Esophagus squamous epithelium (tissue), 5 donors: Measurements from ENCODE around the gene UTP20. TPM values are rescaled to one million over a fixed set of nuclear protein-coding genes. Genes with fewer than 3 reads are reported as not detected.

Experiments used
- DNase-seq: peaks from one replicate; lab custom pipeline; 2025; lab: John Stamatoyannopoulos, UW
- H3K27ac ChIP-seq, 4 donors: fragments of 200-600 bp; sonication (generic); one replicate each; pipeline ENCODE4 v1.5.1; 2016 to 2019; ENCODE audit warnings: mild to moderate bottlenecking in 1 of 4
- H3K27me3 ChIP-seq, 4 donors: fragments of 200-600 bp; sonication (generic); 1 replicate in 3 of 4; 2 replicates in 1 of 4; pipeline versions ENCODE4 v1.5.1 to v1.6.0; 2017 to 2021; ENCODE audit warnings: antibody characterized with exemption in 1 of 4
- H3K36me3 ChIP-seq, 3 donors: fragments of 200-600 bp; sonication (generic); one replicate each; pipeline ENCODE4 v1.5.1; 2016 to 2019
- H3K4me1 ChIP-seq, 3 donors: fragments of 200-600 bp; sonication (generic); one replicate each; pipeline ENCODE4 v1.5.1; 2017 to 2019
- H3K4me3 ChIP-seq, 4 donors: fragments of 200-600 bp; sonication (generic); 1 replicate in 3 of 4; 2 replicates in 1 of 4; pipeline ENCODE4 v1.5.1; 2016 to 2019; ENCODE audit warnings: mild to moderate bottlenecking in 2 of 4, moderate library complexity in 1 of 4
- H3K9me3 ChIP-seq, 3 donors: fragments of 200-600 bp; sonication (generic); one replicate each; pipeline ENCODE4 v1.5.1; 2016 to 2019
- CTCF ChIP-seq, 6 experiments: fragments of 450-650 bp in 4 of 6; fragments of 200-600 bp in 2 of 6; sonication (generic) in 2 of 6; IDR thresholded peaks; one replicate each; pipeline ENCODE4 v1.5.1; 2016 to 2019; ENCODE audit warnings: antibody characterized with exemption in 6 of 6, mild to moderate bottlenecking in 4 of 6, moderate library complexity in 4 of 6
- POLR2A ChIP-seq, 4 donors: fragments of 450-650 bp; IDR thresholded peaks; one replicate each; pipeline ENCODE4 v1.6.1; 2017; ENCODE audit warnings: antibody characterized with exemption in 4 of 4, mild to moderate bottlenecking in 4 of 4, moderate library complexity in 3 of 4
- WGBS, 2 donors: methylation state at CpG; one replicate each; pipeline ENCODE4 v1.1.5; 2018; 5-methylcytosine and 5-hydroxymethylcytosine counted together
- intact Hi-C: fragments of 100-400 bp; cut with DNase I; formaldehyde crosslinking; loops from one replicate; pipeline ENCODE4 v1.15.0; 2022
- small RNA-seq, 4 donors: library from RNA; depleted of rRNA; stranded (forward); fragments of <200 nt; gene quantifications; one replicate each; pipeline ENCODE3, GENCODE V24; 2016
- total RNA-seq, 4 donors: library from RNA; depleted of rRNA; stranded (reverse); fragments of >200 nt; gene quantifications; one replicate each; pipeline ENCODE4 v1.1.0, GENCODE V29; 2016
- donor health status: DM: yes; HTN: yes; CAD: no.

The UTP20 gene
- total RNA-seq, 4 donors from 2014 or later = 5.5 to 20.5 (median 13.5) TPM

- TF ChIP-seq CTCF (IDR thresholded peaks at IDR 0.05) = no peak
- TF ChIP-seq POLR2A (IDR thresholded peaks at IDR 0.05) = no peak
- no peak overlapping the region for H3K4me3 ChIP-seq
- intact Hi-C loops = loop anchor here (10.0 kb wide), 1 partner anchor 324 kb away; no protein-coding TSS in a partner anchor
- H3K9me3 ChIP-seq = no peaks in the 10 kb centered on the region
- no peaks in the 10 kb centered on the region for H3K27me3 ChIP-seq
- WGBS, 2 donors = 51 to 59% methylated on average over 2 of the region's 2 CpGs
- peaks cover 0 to 7% (median 0%) of the 10 kb centered on the region in 3 donors for H3K4me1 ChIP-seq
- H3K27ac ChIP-seq = no peak overlapping the region
- no peaks in the 10 kb centered on the region for H3K36me3 ChIP-seq
- DNase-seq = no peak
Observed at GRCh38 chr12:101430456-101430855, 150.6 kb downstream of the UTP20 start.

GRCh38 chr12:101436136-101436535, 156.2 kb downstream of the UTP20 start:
- no peak for TF ChIP-seq CTCF (IDR thresholded peaks at IDR 0.05)
- H3K36me3 ChIP-seq = no peaks in the 10 kb centered on the region
- peaks cover 0 to 12% (median 0%) of the 10 kb centered on the region in 3 donors for H3K4me1 ChIP-seq
- H3K9me3 ChIP-seq = no peaks in the 10 kb centered on the region
- H3K27me3 ChIP-seq = no peaks in the 10 kb centered on the region
- peak overlapping the region in 2 of 4 donors; percentile 34 to 44 for H3K27ac ChIP-seq
- H3K4me3 ChIP-seq = no peak overlapping the region
- intact Hi-C loops = loop anchor here (10.0 kb wide), 1 partner anchor 319 kb away; no protein-coding TSS in a partner anchor
- DNase-seq = no peak

Small RNA genes within 50 kb of the gene (small RNA-seq; reads per million reads assigned to genes)
- gene RNU6-1068P (0 reads per million in 4 donors), gene RPS27P23 (0 reads per million in 4 donors)

Other genes with a start within 250 kb of the UTP20 start
- under 1 TPM in 1 of 4 donors, not detected in 3; under 0.01 TPM for gene SLC5A8, start 69.9 kb upstream of the UTP20 start, total RNA-seq
- 10 to 100 TPM; 43.9 to 62.8 (median 56.2) TPM for gene ARL1, start 127.7 kb downstream of the UTP20 start, total RNA-seq
- under 1 TPM in 1 of 4 donors, not detected in 3; 0.22 TPM for gene SPIC, start 195.2 kb downstream of the UTP20 start, total RNA-seq